ENCODE data around the gene FAM9B.

GRCh38 chrX:8988446-8988845, 45.5 kb downstream of the FAM9B start:
- TF ChIP-seq CTCF (conservative IDR thresholded peaks at IDR 0.05) (no peak), ZFX (IDR thresholded peaks at IDR 0.05) (no peak)

Measured in C4-2B (cell line).